GM19099 (cell line): ENCODE results near the gene RNF222.

Source experiments
- POLR2A ChIP-seq: IDR thresholded peaks from 3 replicates; pipeline ENCODE4 v1.6.1; 2011; ENCODE audit warnings: low read depth; ENCODE audit not compliant: insufficient read length; ENCODE audit errors: extremely low read depth

Gene RNF222

DNA sequence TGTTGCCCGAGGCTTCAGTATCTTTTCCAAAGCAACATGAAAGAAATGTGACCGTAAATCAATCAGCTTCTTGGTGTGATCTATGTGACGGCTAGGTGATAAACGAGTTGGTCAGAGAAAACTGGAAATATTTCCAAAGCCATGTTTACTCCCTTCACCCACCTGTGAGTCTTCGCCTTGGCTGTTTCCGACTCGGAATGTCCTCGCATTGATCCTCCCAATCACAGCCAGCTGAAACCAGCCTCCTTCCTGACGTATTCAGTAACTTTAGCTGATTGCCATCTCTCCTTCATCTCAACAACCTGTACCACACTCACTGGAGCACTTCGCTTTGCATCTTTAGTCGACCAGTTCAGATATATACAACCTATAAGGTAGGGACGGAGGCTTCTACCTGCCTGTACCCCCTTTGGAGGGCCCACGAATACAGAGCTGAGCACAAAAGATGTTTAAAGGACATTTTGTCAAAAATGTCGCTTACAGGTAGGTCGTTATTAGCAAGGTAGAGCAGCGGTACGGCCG is 21.8 kb downstream of the RNF222 start:
- TF ChIP-seq POLR2A = no peak

DNA sequence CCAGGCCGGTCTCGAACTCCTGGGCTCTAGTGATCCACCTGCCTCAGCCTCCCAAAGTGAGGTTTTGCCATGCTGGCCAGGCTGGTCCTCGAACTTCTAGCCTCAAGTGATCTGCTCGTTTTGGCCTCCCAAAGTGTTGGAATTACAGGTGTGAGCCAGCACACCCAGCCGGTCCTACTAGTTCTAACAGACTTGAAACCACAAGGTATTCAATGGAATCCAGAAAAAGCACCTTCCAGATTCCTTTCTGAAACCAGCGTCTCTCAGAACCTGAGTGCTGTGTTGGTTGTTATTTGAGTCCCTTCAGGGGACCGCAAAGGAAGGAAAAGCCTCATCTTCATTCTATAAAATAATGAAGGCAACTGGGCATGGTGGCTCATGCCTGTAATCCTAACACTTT is 25.2 kb downstream of the RNF222 start:
- TF ChIP-seq POLR2A = no peak

DNA sequence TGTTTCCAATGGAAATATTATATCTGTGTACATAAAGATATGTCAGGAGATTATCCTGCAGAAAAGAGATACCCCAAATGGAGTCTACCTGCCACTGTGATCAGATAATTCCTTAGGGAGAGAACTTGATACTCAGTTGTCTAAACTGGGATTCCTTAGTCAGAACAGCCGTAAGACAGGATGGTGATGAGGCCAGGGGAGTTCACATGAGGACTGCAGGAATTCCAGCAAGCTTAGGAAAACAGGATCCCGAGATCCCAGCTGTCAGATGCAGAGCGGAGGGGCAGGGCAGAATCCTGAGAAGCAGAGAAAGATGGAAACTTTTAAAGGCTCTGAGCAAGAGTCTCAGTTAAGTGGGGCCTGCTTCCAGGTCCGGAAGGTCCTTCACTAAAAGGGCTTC is 25.8 kb downstream of the RNF222 start:
- no peak for TF ChIP-seq POLR2A

DNA sequence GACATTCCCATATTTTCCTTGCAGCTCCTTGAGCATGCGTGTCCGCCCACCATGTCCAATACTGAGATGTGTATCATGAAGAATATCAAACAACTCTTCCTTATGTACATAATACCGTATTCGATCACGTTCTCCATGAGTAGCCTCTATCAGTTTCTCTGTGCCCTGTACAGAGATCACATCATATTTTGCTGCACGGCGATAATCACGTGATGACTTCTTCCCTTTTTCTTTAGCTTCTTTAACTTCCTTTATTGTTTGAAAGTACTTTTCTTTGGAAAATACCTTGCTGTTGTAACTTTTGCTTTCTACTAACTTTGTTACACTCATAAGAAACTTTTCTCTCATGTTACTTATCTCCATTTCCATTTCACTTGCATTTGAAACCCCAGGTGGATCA is 27.7 kb downstream of the RNF222 start:
- TF ChIP-seq POLR2A = no peak

DNA sequence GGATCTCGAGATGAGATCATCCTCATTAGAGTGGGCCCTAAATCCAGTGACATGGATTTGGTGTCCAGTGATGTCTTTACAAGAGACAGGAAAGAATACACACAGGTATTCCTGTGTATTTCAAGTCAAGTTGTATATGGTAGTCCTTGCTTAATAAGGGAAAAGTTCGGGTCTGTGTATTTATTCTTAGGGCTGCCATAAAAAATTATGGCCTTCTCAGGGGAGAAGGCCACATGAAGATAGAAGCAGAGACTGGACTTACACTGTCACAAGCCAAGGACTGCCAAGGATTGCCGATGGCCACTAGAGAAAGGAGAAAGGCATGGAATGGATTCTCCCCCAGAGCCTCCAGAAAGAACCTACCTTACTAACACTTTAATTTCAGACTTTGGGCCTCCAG is 29.4 kb downstream of the RNF222 start:
- no peak for TF ChIP-seq POLR2A

DNA sequence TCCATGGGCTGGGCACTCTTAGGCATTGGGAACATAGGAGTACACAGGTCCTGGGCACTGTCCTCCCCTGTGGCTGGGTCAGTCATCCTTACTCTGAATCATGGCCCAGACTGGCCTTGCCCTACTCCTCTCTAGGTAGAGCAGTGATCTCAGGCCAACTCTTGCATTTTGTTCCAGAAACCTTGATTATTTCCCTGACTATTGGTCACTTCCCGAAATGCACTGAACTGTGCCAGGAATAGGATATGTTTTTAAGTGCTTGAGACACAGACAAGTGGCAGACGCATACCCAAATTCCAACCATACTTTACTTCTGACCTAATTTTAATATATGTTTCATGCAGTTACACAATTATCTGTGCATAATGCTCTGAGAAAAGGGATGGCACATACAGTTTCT is 31.4 kb downstream of the RNF222 start:
- no peak for TF ChIP-seq POLR2A

DNA sequence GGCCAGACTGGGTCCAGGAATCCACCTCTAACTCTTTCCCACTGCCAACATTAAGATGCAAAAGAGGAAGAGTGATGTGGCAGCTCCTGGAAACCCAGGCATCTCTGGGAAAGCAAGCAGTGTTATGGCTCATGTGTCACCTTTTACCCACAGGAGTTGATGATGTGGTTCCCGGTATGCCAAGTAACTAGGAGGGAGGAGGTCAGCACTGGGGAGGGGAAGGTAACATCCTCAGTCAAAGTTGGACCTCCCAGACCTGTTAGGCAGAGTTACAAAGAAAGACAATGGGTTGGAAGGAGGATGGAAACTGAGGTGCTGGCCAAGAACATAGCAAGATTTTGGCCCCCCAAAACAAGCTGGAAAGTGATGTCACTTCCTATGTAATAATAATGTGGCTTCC is 32.5 kb downstream of the RNF222 start:
- no peak for TF ChIP-seq POLR2A

DNA sequence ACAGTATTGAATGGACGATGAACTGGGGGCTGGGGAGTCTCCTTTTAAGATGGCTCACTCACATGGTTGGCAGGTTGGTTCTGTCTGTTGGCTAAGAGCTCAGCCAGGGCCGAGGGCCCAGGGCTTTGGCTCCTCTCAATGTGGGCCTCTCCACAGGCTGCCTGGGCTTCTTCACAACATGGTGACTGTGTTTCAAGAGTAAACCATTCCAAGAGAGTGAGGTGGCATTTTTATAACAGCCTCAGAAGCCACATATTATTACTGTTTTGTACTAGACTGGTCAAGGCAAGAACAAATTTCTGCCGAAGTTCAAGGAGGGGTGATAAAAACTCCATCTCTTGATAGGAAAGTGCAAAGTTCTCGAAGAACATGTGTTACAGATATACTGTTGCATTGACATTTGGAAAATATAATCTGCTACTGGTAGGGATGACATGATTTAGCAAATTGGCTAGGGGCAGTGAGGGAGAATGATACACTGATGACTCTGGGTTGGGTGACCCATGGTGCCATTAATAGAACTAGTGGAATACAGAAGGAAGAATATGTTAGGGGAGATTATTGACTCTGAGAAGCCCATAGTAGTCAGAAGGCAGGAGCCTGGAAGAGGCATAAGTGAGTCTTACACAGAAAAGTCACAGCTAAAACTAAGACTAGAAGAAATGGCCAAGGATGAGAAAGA is 34.8 kb downstream of the RNF222 start:
- no peak for TF ChIP-seq POLR2A

DNA sequence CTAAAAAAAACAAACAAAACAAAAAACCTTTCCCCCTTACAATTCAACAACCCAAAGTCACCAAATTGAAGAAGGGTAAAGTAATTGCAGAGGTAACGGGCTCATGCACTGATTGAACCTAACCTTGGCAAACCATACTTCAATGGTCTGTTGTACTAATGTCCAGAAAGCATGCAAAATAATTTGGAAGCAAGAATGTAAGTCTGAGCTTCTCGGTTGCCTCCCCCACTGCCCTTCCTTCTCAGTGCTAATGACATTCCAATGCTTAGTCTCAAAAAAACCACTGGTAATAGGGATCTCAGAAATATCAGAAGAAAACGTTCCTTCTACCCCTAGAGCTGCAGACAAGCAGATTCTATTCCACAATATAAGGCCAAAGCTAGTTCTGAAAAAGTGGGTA is 36.9 kb downstream of the RNF222 start:
- TF ChIP-seq POLR2A = no peak

DNA sequence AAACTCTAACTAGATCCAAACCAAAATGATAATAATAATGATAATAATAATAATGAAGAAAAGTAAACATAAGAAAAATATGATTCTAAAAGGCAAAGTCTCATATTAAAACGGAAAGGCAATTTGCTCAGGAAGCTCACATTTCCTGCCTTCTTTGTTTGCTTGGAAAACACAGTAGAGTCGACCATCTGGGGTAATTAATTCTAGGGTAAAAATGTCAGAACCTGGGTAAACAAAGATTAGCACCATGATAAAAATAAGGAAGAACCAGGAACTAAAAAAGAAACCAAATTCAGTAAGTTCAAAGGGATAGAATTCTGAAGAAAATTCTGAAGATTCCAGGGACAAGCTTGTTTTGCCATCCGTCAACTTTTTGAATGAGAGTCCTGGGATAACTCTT is 37.4 kb downstream of the RNF222 start:
- TF ChIP-seq POLR2A = no peak

DNA sequence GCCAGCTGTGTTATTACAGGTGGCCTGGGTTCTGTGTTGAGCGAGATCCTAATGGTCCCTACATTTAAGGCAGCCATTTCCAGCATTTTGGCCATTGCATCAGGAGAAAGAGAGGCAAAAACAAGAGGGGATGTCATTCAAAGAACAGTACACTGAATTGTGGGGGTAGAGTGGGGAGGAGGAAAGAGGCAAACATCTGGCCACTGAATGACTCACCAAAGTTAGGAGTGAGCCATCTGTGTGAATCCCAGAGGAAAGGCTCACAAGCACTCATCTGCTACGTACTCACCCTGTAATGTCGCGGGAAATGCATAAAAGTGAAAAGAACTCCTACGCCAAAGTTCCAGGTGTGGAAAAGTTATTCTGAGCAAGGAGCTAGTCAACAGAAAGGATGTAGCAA is 37.9 kb downstream of the RNF222 start:
- no peak for TF ChIP-seq POLR2A

DNA sequence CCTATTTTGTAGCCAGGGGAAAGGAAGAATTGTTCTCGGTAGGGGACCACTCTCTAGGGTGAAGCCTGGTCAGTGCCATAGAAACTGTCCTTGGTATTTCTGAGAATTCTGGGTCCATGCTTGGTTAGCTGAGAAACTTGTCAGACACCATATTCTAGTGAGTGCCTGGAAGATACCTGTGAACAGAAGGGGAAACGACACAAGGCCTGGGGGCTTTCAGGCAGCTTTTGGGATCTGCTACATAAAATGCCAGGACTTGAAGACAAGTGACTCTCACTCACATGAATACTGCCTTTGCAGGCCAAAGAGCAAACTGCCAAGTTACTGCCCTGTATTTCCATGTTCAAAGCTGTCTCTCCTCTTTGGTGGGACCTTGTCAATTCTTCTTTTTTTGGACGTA is 39.7 kb downstream of the RNF222 start:
- TF ChIP-seq POLR2A = no peak

DNA sequence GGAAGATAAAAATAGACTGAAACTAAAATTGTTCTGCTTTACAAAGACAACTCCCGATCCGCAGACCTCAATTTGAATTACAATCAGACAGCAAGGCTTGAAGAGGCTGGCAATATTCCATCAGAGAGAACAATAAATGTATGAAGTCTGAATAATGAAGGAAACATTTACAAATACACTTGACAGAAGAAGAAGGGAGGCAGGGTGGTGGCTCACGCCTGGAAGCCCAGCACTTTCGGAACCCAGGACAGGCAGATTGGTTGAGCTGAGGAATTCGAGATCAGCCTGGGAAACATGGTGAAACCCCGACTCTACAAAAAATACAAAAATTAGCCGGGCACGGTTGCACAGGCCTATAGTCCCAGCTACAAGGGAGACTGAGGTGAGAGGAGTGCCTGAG is 43.4 kb downstream of the RNF222 start:
- TF ChIP-seq POLR2A = no peak

DNA sequence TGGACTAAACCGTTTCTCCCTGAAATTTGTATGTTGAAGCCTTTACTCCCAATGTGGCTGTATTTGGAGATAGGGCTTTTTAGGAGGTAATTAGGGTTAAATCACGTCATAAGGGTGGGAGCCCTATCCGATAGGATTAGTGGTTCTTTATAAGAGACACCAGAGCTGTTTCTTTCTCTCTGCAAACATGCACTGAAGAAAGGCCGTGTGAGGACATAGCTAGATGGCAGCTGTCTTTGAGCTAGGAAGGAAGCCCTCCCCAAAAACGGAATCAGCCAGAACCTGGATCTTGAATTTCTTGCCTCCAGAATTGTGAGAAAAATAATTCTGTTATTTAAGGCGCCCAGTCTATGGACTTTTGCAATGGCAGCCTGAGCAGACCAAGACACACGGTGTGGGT is 43.9 kb downstream of the RNF222 start:
- TF ChIP-seq POLR2A = no peak

DNA sequence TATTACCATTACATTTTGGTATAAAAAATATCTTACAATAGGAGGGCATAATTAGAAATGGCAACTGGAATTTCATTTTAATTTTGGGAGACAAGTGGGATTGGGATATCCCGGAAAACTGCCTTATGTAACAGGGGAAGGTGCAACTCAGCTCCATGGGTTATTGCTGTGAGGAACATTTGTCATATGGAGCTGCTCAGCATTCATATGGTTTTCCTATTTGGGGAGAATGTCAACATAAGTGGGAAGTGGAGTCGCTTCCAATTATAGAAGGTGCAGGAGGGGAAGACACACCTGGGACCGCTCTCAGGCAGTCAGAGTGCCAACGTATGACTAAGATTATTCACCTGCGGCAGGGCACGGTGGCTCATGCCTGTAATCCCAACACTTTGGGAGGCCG is 47.3 kb downstream of the RNF222 start:
- no peak for TF ChIP-seq POLR2A

DNA sequence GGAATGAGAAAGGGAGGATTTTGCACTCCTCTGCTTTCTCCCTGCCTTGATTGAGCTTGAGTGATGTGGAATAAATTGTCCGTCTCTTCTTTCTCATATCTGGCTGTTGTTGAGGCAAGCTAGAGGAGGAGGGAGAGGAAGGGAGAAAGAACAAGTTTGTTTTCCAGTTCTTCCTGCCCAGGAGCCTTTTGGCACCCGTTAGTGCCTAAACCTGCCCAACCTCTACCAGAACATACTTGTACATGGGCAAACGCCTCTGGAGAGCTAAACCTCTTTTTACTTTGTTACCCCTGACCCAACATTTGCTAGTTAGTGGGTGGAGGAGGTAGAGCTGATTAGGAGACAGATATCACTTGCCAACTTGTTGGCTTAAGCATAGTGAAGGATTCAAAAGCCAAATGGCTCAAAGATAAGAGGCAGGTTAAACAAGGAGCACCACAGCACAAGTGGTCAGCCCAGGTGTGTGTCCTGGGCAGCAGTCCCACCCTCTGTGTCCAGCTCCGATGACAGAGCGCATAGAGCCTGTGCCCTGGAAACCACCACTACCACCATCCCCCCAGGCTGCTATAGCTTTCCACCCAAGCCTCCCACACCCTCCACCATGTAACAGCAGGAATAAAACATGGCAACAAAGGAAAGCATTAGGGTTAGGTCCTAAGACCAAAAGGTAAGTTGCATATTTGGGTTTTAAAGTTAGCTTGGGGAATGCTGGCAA is 51.5 kb downstream of the RNF222 start:
- TF ChIP-seq POLR2A = no peak

DNA sequence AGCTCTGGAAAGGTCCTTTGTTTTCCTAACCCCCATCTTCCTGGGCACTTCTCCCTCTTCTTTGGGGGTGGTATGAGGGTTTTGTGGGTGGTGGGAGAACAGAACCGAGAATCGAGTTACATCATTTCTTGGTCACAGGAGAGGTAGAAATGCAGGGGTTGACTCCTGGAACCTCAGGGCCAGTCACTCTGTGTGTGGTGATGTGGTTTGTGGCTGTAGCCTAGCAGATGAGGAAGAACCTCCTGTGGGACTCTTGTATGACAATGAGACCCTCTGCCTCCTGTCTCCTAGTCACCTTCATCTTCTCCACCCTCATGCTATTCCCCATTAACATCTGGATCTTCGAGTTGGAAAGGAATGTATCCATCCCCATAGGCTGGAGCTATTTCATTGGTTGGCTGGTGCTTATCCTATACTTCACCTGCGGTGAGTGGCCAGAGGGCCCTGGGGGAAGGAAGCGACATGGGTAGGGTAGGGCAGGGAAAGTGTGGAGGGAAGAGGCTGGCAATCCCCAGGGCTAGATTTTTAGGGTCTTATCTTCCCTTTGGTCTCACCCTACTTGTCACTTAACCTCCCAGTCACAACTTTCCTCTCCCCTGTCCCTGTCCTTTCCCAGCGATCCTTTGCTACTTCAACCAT is 52.5 kb downstream of the RNF222 start:
- no peak for TF ChIP-seq POLR2A

DNA sequence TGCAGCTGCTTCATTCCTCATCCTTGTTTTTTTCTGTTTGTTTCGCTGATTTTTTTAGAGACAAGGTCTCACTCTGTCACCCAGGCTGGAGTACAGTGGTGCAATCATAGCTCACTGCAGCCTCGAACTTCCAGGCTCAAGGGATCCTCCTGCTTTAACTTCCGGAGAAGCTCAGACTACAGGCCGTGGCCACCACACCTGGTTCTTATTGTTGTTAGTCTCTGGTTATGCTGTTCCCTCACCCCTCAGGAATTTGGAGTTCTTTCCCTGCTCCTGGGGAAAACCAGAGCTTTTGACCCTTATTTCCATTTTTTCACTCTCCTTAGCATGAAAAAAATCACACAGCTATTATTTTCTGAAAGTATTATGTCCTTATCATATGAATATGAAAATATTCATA is 56.2 kb downstream of the RNF222 start:
- TF ChIP-seq POLR2A = no peak
